Peyer's patch (tissue), 4 donors: ENCODE measurements around the gene CPS1. TPM values are rescaled to one million over a fixed set of nuclear protein-coding genes. Genes with fewer than 3 reads are reported as not detected.

Experiments
- DNase-seq, 3 donors: peaks; one replicate each; pipeline ENCODE4 v3.0.0-alpha.2; 2017 to 2019
- H3K27ac ChIP-seq, 4 donors: fragments of 200-600 bp; sonication (generic); one replicate each; pipeline ENCODE4 v1.5.1; 2016 to 2019
- H3K27me3 ChIP-seq, 2 donors: fragments of 200-600 bp; sonication (generic); one replicate each; pipeline ENCODE4 v1.5.1; 2019
- H3K36me3 ChIP-seq, 3 donors: fragments of 200-600 bp; sonication (generic); one replicate each; pipeline ENCODE4 v1.5.1; 2016 to 2019
- H3K4me1 ChIP-seq, 4 donors: fragments of 200-600 bp; sonication (generic); one replicate each; pipeline ENCODE4 v1.5.1; 2016 to 2019
- H3K4me3 ChIP-seq, 4 donors: fragments of 200-600 bp; sonication (generic); 1 replicate in 3 of 4; 2 replicates in 1 of 4; pipeline ENCODE4 v1.5.1; 2016 to 2019; ENCODE audit warnings: mild to moderate bottlenecking in 1 of 4
- H3K9me3 ChIP-seq, 4 donors: fragments of 200-600 bp; sonication (generic); one replicate each; pipeline ENCODE4 v1.5.1; 2016 to 2019; ENCODE audit warnings: mild to moderate bottlenecking in 1 of 4
- POLR2A ChIP-seq, 2 donors: fragments of 450-650 bp; IDR thresholded peaks; one replicate each; pipeline ENCODE4 v1.5.1; 2017; ENCODE audit warnings: antibody characterized with exemption in 2 of 2, mild to moderate bottlenecking in 2 of 2, moderate library complexity in 2 of 2
- total RNA-seq, 4 donors: library from RNA; depleted of rRNA; stranded (reverse); fragments of >200 nt; gene quantifications; one replicate each; pipeline ENCODE4 v1.1.0, GENCODE V29; 2016
- TF ChIP-seq, protein P1 (sequence below), 6 experiments: fragments of 450-650 bp in 4 of 6; fragments of 200-600 bp in 2 of 6; sonication (generic) in 1 of 6; IDR thresholded peaks; one replicate each; pipeline ENCODE4 v1.5.1; 2017 to 2019; ENCODE audit warnings: antibody characterized with exemption in 6 of 6, mild to moderate bottlenecking in 3 of 6, moderate library complexity in 1 of 6

Gene CPS1
- total RNA-seq, 4 donors from 2014 or later: 68.5 to 330 (median 222) TPM

DNA sequence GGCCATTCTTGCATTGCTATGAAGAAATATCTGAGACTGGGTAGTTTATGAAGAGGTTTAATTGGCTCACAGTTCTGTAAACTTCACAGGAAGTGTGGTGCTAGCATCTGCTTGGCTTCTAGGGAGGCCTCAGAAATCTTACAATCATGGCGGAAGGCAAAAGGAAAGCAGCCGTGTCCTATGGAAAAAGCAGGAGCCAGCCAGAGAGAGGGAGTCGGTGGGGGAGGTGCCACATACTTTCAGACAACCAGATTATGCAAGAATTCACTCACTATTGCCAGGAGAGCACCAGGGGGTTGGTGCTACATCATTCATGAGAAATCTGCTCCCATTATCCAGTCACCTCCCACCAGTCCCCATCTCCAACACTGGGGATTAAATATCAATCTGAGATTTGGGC, 64.1 kb downstream of the CPS1 start:
- no peak overlapping the region for H3K27ac ChIP-seq
- H3K36me3 ChIP-seq: peaks cover 0 to 12% (median 0%) of the 10 kb centered on the region in 3 donors
- TF ChIP-seq, protein P1, sequence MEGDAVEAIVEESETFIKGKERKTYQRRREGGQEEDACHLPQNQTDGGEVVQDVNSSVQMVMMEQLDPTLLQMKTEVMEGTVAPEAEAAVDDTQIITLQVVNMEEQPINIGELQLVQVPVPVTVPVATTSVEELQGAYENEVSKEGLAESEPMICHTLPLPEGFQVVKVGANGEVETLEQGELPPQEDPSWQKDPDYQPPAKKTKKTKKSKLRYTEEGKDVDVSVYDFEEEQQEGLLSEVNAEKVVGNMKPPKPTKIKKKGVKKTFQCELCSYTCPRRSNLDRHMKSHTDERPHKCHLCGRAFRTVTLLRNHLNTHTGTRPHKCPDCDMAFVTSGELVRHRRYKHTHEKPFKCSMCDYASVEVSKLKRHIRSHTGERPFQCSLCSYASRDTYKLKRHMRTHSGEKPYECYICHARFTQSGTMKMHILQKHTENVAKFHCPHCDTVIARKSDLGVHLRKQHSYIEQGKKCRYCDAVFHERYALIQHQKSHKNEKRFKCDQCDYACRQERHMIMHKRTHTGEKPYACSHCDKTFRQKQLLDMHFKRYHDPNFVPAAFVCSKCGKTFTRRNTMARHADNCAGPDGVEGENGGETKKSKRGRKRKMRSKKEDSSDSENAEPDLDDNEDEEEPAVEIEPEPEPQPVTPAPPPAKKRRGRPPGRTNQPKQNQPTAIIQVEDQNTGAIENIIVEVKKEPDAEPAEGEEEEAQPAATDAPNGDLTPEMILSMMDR (IDR thresholded peaks at IDR 0.05): no peak
- TF ChIP-seq POLR2A (IDR thresholded peaks at IDR 0.05): no peak
- H3K9me3 ChIP-seq: no peaks in the 10 kb centered on the region
- no peaks in the 10 kb centered on the region for H3K27me3 ChIP-seq
- DNase-seq: no peak
- no peak overlapping the region for H3K4me3 ChIP-seq
- no peaks in the 10 kb centered on the region for H3K4me1 ChIP-seq

DNA sequence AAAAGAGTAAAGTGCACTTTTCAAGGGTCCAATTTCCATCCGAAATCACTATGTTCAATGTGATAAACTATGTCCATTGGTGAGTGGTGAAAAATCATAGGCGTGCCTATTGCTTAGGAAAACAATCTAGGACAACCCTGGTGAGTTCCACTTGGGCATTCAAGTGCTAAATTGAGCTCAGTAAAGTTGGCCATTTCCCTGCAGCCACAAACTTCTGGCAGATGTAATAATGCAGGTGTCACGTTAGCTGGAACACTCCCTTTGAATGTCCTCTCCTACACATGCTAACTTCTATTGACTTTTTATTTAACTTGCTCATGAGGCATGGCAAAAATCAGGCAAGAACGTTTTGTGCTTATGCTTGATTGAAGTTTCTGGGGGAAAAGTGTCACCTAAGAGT, 67.1 kb downstream of the CPS1 start:
- no peak overlapping the region for H3K27ac ChIP-seq
- no peak for TF ChIP-seq POLR2A (IDR thresholded peaks at IDR 0.05)
- TF ChIP-seq, protein P1 (IDR thresholded peaks at IDR 0.05): no peak
- no peaks in the 10 kb centered on the region for H3K4me1 ChIP-seq
- H3K4me3 ChIP-seq: no peak overlapping the region
- peaks cover 0 to 4% (median 0%) of the 10 kb centered on the region in 3 donors for H3K36me3 ChIP-seq
- DNase-seq: no peak
- H3K27me3 ChIP-seq: no peaks in the 10 kb centered on the region
- no peaks in the 10 kb centered on the region for H3K9me3 ChIP-seq

DNA sequence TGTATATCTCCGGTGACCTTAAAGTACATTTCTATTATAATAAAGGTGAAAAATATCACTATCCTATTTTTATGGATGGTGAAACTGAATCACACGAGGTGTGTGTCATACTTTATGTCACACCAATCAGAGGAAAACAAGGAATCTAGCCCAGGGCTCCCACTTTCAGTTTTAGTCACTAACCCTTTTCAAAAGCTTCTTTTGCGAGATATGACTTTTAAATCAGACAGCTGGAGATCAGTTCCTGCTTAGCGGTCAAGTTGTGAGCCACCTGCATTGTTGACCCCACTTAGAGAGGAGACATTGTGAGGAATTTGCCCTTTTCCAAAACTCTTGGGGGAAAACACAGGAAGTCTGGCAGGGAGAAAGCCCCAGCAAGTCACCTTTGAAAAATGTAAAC, 70.5 kb downstream of the CPS1 start:
- TF ChIP-seq, protein P1 (IDR thresholded peaks at IDR 0.05): no peak
- TF ChIP-seq POLR2A (IDR thresholded peaks at IDR 0.05): no peak
- no peak for DNase-seq
- Histone ChIP-seq H3K4me3 (no peak overlapping the region), H3K27me3 (no peaks in the 10 kb centered on the region), H3K27ac (no peak overlapping the region), H3K9me3 (no peaks in the 10 kb centered on the region), H3K4me1 (no peaks in the 10 kb centered on the region), H3K36me3 (no peaks in the 10 kb centered on the region)

DNA sequence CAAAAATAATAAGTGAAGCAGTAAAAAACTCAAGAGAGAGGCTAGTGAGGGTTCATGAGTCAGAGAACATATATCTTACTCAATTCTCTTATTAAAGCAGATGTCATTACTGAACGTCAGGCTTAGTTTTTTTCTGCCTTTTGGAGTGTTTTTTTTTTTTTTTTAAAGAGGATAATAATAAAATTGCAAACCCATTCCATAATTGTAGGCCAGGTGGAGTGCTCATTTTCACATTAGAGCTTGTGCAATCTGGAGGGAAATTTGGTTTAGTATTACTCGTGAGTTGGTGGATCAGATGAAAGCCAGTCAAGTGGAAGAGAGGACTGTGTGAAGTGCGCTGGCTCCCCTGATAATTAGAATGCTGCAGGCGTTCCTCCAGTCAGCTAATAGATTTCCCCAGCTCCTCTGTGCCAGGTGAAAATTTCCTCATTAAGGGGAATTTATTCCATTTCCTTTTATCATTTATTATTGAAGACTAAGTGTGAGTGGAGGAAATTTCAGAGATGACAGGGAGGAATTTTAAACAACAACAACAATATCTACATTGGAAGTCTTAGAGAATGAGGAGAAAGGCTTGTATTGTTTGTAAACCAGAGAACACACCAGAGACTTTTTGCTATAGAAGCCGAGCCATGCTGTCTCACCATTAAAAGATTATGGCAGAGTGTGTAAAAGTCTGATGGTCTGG, 74.6 kb downstream of the CPS1 start:
- no peak overlapping the region for H3K27ac ChIP-seq
- no peaks in the 10 kb centered on the region for H3K9me3 ChIP-seq
- no peak for TF ChIP-seq POLR2A (IDR thresholded peaks at IDR 0.05)
- TF ChIP-seq, protein P1 (IDR thresholded peaks at IDR 0.05): no peak
- no peak overlapping the region for H3K4me3 ChIP-seq
- no peak for DNase-seq
- no peaks in the 10 kb centered on the region for H3K4me1 ChIP-seq
- H3K36me3 ChIP-seq: no peaks in the 10 kb centered on the region
- H3K27me3 ChIP-seq: no peaks in the 10 kb centered on the region

DNA sequence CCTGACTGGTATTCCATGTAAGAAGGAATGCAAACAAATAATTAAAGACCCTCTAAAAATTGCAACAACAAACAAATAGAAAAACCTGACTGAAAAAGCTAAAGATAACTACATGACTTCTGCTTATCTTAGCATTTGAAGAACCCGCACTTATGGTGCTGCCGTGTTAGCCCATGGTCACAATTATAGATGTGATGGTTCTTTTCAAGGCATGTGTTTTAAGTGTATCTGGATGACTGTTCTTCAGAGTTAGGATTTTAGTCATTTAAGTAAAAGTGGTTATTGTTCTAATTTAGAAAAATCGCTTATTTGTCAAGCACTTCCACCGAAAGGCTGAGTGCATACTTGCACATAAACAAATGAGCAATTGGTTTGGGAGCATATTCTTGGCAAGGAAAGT, 77.3 kb downstream of the CPS1 start:
- Histone ChIP-seq H3K9me3 (no peaks in the 10 kb centered on the region), H3K36me3 (peaks cover 0 to 15% (median 0%) of the 10 kb centered on the region in 3 donors), H3K27ac (no peak overlapping the region), H3K27me3 (no peaks in the 10 kb centered on the region), H3K4me3 (no peak overlapping the region), H3K4me1 (no peaks in the 10 kb centered on the region)
- no peak for DNase-seq
- TF ChIP-seq POLR2A (IDR thresholded peaks at IDR 0.05): no peak
- TF ChIP-seq, protein P1 (IDR thresholded peaks at IDR 0.05): no peak
